ACC112 (cell line): Measurements from ENCODE around the gene POLR2E.

Experiments
- H2AFZ ChIP-seq: fragments of 200-600 bp; sonication (generic); one replicate; pipeline ENCODE4 v1.6.0; 2017; ENCODE audit warnings: antibody characterized with exemption, low read length; ENCODE audit not compliant: unreplicated experiment
- H3K27ac ChIP-seq: fragments of 200-600 bp; sonication (generic); 2 replicates; pipeline ENCODE4 v1.5.1; 2014; ENCODE audit warnings: low read depth, mild to moderate bottlenecking, antibody characterized with exemption, low read length, moderate library complexity
- H3K27me3 ChIP-seq: fragments of 200-600 bp; sonication (generic); 2 replicates; pipeline ENCODE4 v1.6.1; 2014; ENCODE audit warnings: mild to moderate bottlenecking, antibody characterized with exemption, low read length, moderate library complexity, mixed read lengths; ENCODE audit not compliant: insufficient read depth
- H3K36me3 ChIP-seq: fragments of 200-600 bp; sonication (generic); 2 replicates; pipeline ENCODE4 v1.6.1; 2016; ENCODE audit warnings: mild to moderate bottlenecking, antibody characterized with exemption, low read length, moderate library complexity, mixed read lengths; ENCODE audit not compliant: insufficient read depth
- H3K4me1 ChIP-seq: fragments of 200-600 bp; sonication (generic); one replicate; pipeline ENCODE4 v1.6.1; 2016; ENCODE audit warnings: low read length, mixed read lengths; ENCODE audit not compliant: insufficient read depth, unreplicated experiment, control insufficient read depth
- H3K4me3 ChIP-seq: fragments of 200-600 bp; sonication (generic); 2 replicates; pipeline ENCODE4 v1.5.1; 2014; ENCODE audit warnings: mild to moderate bottlenecking, low read depth, low read length
- H3K79me2 ChIP-seq: fragments of 200-600 bp; sonication (generic); one replicate; pipeline ENCODE4 v1.6.0; 2016; ENCODE audit warnings: low read length; ENCODE audit not compliant: control insufficient read depth, unreplicated experiment, insufficient read depth

POLR2E gene

DNA sequence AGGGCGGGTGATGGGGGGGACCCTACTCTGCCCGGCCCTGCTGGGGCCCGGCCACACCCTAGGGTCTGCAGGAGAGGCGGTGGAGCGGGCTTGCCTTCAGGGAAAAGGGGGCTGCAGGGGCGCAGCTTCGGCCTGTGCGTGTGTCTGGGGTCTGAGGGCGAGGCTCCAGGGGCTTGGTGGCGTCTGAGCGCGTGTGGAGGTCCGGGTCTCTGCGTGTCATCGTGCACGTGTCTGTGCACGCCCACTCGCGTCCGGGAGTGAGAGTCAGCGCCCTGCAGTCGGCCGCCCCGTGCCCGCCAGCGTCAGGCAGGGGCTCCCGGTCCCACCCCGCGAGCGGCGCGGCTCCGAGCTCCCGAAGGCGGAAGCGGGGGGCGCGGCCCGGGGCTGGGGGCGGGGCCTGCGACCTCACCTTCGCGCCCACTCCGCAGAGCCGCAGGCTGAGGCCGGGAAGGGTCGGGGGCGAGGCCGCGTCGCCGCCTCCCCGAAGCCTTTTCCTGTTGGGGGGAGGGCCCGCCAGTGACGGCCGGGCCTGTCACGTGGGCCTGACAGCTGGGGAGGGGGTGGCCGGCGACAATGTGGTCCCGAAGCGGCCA lies 28.3 kb downstream of the POLR2E start, which contains the start of gene ARHGAP45:
Gene ARHGAP45 (plus strand): TSS at position 420 of the 593 bp plus-strand sequence. CDS start 239 bp downstream, outside the sequence.
- peak within 1 kb of the TSS; percentile 60 for H3K4me3 ChIP-seq
- H3K79me2 ChIP-seq: no peaks in the 10 kb centered on the region
- no peaks in the 10 kb centered on the region for H3K36me3 ChIP-seq
- H3K4me1 ChIP-seq: no peaks in the 10 kb centered on the region
- H3K27me3 ChIP-seq: peaks cover 27% of the 10 kb centered on the region
- no peak within 1 kb of the TSS for H2AFZ ChIP-seq
- no peak within 1 kb of the TSS for H3K27ac ChIP-seq

DNA sequence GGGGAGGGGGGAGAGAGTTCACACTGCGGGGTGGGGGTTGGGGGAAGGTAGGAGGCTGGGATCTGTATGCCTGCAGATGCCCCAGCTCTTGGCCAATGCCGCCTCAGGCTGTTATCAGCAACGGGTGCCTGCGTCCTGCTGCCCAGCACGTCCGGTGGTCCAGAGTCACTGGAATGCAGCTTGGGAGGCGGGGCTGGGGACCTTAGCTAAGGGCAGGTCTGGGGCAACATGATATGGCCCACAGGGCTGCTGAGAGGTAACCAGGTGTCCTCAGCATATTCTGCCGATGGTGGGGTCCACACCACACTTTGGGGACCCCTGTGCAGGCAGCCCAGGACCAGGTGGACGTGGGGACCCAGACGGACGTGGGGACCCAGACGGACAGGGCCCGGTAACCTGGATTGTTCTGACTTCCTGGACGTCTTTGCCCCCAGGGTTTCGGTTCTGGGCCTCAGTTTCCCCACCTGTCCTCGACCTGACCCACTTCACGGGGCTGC lies 28.9 kb downstream of the POLR2E start:
- Histone ChIP-seq H3K79me2 (no peaks in the 10 kb centered on the region), H3K4me3 (peak overlapping the region; percentile 60; the same call in 1 of the 2 replicates), H3K27me3 (peaks cover 27% of the 10 kb centered on the region), H3K27ac (no peak overlapping the region), H3K36me3 (no peaks in the 10 kb centered on the region), H3K4me1 (no peaks in the 10 kb centered on the region), H2AFZ (no peak overlapping the region)

DNA sequence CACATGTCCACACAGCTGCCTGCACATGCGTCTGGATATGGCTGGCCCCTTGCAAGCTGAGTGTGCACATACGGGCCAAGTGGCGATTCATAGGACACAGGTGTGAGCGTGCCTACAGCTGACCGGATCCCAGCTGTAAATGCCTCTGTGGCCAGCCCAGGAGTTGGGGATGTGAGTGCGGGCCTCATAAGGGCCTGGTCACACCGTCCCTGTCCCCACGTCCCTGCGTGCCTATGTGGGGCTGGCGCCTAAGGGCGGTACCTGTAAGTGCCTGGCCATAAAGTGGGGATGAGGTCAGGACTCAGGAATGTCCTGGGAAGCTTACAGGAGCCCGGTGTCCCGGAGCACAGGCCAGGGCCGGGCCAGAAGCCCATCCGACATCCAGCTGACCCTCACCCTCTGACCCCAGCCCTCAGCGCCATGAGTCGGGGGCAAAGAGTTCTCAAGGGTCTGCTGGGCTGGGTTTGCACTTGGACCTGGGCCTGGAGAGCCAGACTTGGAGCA lies 29.5 kb downstream of the POLR2E start:
- no peaks in the 10 kb centered on the region for H3K79me2 ChIP-seq
- no peak overlapping the region for H3K27ac ChIP-seq
- no peaks in the 10 kb centered on the region for H3K4me1 ChIP-seq
- peaks cover 22% of the 10 kb centered on the region for H3K27me3 ChIP-seq
- H3K4me3 ChIP-seq: no peak overlapping the region
- H2AFZ ChIP-seq: no peak overlapping the region
- H3K36me3 ChIP-seq: no peaks in the 10 kb centered on the region

DNA sequence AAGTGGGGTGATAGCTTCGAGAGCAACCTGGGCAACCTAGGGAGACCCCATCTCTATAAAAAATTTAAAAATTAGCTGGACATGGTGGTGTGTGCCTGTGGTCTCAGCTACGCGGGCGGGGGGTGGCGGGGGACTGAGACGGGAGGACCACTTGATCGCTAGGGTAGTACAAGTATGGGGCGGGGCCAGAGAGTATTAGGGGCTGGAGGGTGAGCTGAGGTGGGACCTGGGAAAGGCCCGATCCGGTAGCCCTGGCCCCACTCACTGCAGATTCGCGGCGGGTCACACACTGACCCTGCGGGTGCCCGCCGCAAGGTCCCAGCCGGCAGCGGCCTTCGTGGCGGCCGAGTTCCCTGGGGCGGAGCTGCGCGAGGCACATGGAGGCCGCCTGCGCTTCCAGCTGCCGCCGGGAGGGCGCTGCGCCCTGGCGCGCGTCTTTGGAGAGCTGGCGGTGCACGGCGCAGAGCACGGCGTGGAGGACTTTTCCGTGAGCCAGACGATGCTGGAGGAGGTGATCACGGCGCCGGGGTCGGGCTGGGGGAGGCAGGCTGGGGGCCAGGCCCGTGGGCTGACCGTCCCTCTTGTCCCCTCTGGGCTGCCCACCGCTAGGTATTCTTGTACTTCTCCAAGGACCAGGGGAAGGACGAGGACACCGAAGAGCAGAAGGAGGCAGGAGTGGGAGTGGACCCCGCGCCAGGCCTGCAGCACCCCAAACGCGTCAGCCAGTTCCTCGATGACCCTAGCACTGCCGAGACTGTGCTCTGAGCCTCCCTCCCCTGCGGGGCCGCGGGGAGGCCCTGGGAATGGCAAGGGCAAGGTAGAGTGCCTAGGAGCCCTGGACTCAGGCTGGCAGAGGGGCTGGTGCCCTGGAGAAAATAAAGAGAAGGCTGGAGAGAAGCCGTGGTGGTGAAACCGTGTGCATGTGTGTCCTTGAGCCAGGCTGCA lies 30.2 kb downstream of the POLR2E start:
- 0 out of 2 replicates have a peak overlapping the region, but pooled peaks have one; percentile 15 for H3K4me3 ChIP-seq
- H3K79me2 ChIP-seq: no peaks in the 10 kb centered on the region
- peaks cover 20% of the 10 kb centered on the region; the same call in 1 of the 2 replicates for H3K27me3 ChIP-seq
- no peaks in the 10 kb centered on the region for H3K36me3 ChIP-seq
- no peaks in the 10 kb centered on the region for H3K4me1 ChIP-seq
- no peak overlapping the region for H2AFZ ChIP-seq
- H3K27ac ChIP-seq: no peak overlapping the region

DNA sequence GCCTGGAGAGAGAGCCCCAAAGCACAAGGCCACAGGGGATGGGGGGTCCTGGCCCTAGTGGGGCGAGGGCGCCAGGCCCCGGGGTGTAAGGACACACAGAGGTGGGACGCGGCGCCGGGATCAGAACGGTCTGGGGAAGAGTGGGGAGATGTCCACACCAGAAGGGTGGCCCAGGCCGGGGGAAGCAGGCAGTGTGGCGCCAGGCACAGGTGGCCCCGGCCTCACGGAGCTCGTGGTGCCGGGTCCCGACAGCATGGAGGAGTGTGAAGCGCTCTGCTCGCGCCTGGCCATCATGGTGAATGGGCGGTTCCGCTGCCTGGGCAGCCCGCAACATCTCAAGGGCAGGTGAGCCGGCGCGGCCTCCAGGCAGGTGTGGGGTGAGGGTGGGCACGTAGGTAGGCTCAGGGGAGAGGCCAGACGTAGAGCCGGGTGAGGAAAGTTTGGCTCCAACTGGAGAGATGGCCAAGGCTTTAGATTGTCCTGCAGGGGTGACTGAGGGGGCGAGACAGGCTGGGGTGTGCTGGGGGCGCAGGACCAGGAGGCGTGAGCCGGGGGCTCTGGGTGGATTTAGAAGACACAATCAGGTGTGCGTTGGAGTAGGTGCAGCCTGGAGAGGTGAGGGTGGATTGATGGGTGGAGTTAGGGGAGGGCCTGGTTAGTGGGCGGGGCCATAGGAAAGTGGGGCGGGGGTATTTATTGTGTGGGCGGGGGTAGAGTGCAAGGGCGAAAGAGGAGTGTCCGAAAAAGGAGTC lies 31.1 kb downstream of the POLR2E start:
- Histone ChIP-seq H3K4me1 (no peaks in the 10 kb centered on the region), H3K4me3 (no peak overlapping the region), H3K27ac (no peak overlapping the region), H3K79me2 (no peaks in the 10 kb centered on the region), H2AFZ (no peak overlapping the region), H3K36me3 (no peaks in the 10 kb centered on the region), H3K27me3 (peaks cover 15% of the 10 kb centered on the region; the same call in 1 of the 2 replicates)

DNA sequence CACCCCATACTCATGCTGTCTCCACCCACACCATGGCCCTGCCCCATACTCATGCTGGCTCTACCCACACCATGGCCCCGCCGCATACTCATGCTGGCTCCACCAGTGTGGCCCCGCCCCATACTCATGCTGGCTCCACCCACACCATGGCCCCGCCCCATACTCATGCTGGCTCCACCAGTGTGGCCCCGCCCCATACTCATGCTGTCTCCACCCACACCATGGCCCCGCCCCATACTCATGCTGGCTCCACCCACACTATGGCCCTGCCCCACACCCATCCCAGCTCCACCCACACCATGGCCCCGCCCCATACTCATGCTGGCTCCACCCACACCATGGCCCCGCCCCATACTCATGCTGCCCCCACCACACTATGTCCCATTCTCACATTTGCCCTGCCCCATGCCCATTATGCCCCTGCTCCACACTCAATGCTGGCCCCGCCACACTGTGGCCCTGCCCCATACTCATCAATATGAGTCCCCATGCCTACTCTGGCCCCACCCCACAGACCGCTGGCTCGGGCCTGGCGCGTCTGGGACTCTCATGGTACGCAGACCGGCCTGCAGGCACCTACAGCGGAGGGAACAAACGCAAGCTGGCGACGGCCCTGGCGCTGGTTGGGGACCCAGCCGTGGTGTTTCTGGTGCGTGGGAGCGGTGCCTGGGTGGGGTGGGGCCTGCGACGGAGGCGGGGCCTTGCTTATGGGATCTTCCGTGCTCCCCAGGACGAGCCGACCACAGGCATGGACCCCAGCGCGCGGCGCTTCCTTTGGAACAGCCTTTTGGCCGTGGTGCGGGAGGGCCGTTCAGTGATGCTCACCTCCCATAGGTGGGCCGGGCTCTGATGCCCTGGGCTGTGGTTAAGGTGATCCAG lies 31.9 kb downstream of the POLR2E start:
- no peaks in the 10 kb centered on the region for H3K36me3 ChIP-seq
- H2AFZ ChIP-seq: no peak overlapping the region
- H3K27ac ChIP-seq: no peak overlapping the region
- H3K79me2 ChIP-seq: no peaks in the 10 kb centered on the region
- H3K4me3 ChIP-seq: no peak overlapping the region
- H3K4me1 ChIP-seq: no peaks in the 10 kb centered on the region
- H3K27me3 ChIP-seq: peaks cover 15% of the 10 kb centered on the region; the same call in 1 of the 2 replicates

DNA sequence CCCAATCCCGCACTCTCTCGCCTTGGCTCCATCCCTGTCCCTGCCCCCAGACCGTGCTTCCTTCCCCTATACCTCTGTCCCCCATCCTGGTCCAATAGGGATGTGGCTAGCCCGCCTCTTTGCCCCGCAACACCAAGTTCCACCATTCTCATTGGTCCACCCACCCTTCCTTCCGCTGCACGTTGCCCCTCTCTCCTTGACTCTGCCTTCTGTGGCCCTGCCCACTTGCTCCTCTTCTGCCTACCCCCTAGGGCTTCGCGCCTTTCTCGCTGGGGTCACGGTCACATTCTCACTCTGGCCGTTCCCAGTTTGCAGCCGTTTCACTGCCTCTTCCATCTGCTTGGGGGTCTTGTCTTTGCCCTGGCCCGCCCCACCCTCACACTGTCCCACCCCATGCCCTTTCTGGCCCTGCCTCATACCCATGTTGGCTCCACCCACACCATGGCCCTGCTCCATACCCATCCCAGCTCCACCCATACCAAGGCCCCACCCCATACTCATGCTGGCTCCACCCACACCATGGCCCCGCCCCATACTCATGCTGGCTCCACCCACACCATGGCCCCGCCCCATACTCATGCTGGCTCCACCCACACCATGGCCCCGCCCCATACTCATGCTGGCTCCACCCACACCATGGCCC lies 32.7 kb downstream of the POLR2E start:
- no peaks in the 10 kb centered on the region for H3K4me1 ChIP-seq
- H3K79me2 ChIP-seq: no peaks in the 10 kb centered on the region
- peaks cover 10% of the 10 kb centered on the region; the same call in 1 of the 2 replicates for H3K27me3 ChIP-seq
- no peaks in the 10 kb centered on the region for H3K36me3 ChIP-seq
- no peak overlapping the region for H2AFZ ChIP-seq
- no peak overlapping the region for H3K27ac ChIP-seq
- H3K4me3 ChIP-seq: no peak overlapping the region

DNA sequence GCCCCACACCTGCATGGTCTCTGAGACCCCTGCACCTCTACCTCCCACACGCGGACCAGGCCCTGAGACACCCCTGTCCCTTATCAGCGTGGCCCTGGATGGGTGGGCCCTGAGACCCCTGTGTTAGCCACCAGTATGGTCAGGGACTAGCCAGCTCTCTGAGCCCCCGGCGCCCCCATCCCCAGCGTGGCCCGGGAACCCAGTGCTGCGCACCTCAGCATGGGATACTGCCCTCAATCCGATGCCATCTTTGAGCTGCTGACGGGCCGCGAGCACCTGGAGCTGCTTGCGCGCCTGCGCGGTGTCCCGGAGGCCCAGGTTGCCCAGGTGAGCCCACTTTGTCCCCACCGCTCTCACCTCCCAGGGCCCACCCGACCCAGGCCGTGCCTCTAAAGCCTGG lies 33.2 kb downstream of the POLR2E start:
- H2AFZ ChIP-seq: no peak overlapping the region
- no peak overlapping the region for H3K27ac ChIP-seq
- H3K79me2 ChIP-seq: no peaks in the 10 kb centered on the region
- H3K36me3 ChIP-seq: no peaks in the 10 kb centered on the region
- H3K27me3 ChIP-seq: 0 out of 2 replicates have a peak, but pooled peaks cover 4% of the 10 kb centered on the region
- H3K4me1 ChIP-seq: no peaks in the 10 kb centered on the region
- H3K4me3 ChIP-seq: no peak overlapping the region

DNA sequence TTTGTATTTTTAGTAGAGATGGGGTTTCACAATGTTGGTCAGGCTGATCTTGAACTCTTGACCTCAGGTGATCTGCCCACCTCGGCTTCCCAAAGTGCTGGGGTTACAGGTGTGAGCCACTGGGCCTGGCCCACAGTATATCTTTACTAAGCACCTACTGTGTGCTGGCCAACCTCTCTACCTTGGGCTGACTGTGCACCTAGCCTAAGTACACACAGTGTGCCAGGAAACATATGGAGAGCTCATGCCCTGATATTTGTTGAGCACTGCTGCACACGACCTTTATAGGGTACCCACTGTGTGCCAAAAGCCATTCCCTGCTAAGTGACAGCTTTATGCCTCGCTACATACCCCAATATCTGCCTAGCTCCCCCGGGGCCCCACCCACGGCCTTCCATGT lies 34.5 kb downstream of the POLR2E start:
- Histone ChIP-seq H3K4me3 (no peak overlapping the region), H3K79me2 (no peaks in the 10 kb centered on the region), H3K27me3 (no peaks in the 10 kb centered on the region), H3K27ac (no peak overlapping the region), H3K4me1 (no peaks in the 10 kb centered on the region), H2AFZ (no peak overlapping the region), H3K36me3 (no peaks in the 10 kb centered on the region)
